Muscle of leg (tissue), 11 donors: ENCODE data around the gene RHD. TPM values are rescaled to one million over a fixed set of nuclear protein-coding genes. Genes with fewer than 3 reads are reported as not detected.
"Not testable (repeated sequence)": the region's sequence is repeated elsewhere in the genome, so short reads cannot be mapped to it uniquely, and the experiment has no call there.

Experiments used
- DNase-seq: peaks from one replicate; pipeline ENCODE4 v3.0.0; 2013
- H3K27ac ChIP-seq: one replicate; pipeline ENCODE4 v1.5.1; 2013; ENCODE audit warnings: mild to moderate bottlenecking, low read length, control low read depth
- H3K27me3 ChIP-seq: one replicate; pipeline ENCODE4 v1.6.1; 2013; ENCODE audit warnings: low read length; ENCODE audit not compliant: control insufficient read depth, insufficient read depth
- H3K36me3 ChIP-seq: one replicate; pipeline ENCODE4 v1.6.1; 2013; ENCODE audit warnings: low read length; ENCODE audit not compliant: control insufficient read depth, insufficient read depth
- H3K4me1 ChIP-seq: one replicate; pipeline ENCODE4 v1.6.1; 2013; ENCODE audit warnings: low read length; ENCODE audit not compliant: control insufficient read depth, insufficient read depth
- H3K4me3 ChIP-seq: one replicate; pipeline ENCODE4 v1.5.1; 2013; ENCODE audit warnings: low read length, control low read depth
- H3K9me3 ChIP-seq: replicated peaks from 2 replicates; pipeline ENCODE4 v1.6.1; 2013; ENCODE audit warnings: low read depth, low read length; ENCODE audit not compliant: control insufficient read depth
- WGBS: methylation state at CpG from one replicate; pipeline ENCODE4 v1.1.5; 2013; ENCODE audit warnings: missing lambda C conversion rate; ENCODE audit not compliant: insufficient coverage; 5-methylcytosine and 5-hydroxymethylcytosine counted together
- polyA plus RNA-seq, 8 donors: library from polyadenylated mRNA; unstranded; fragments of 120-200 nt; gene quantifications; one replicate each; pipeline versions ENCODE4 v1.2.1 to v1.2.3, GENCODE V29; 2013; ENCODE audit warnings: inconsistent platforms in 1 of 8, low replicate concordance in 1 of 8; ENCODE audit not compliant: insufficient read length in 8 of 8, insufficient read depth in 1 of 8
- total RNA-seq: library from RNA; stranded (reverse); fragments of 120-200 nt; gene quantifications from one replicate; pipeline ENCODE4 v1.2.4, GENCODE V29; 2013

RHD gene
- total and polyA plus RNA-seq, 9 donors: 0.15 to 1.2 (median 0.48) TPM

GRCh38 chr1:25279693-25280111, 7.4 kb downstream of the RHD start:
- not testable (repeated sequence) for DNase-seq, H3K4me3 ChIP-seq, H3K27me3 ChIP-seq, H3K9me3 ChIP-seq, H3K36me3 ChIP-seq, H3K27ac ChIP-seq, H3K4me1 ChIP-seq
- no CpG with 5 or more reads among the region's 5 CpGs for WGBS

GRCh38 chr1:25285862-25286261, 13.6 kb downstream of the RHD start:
- DNase-seq, H3K4me1 ChIP-seq, H3K36me3 ChIP-seq, H3K9me3 ChIP-seq, H3K27ac ChIP-seq, H3K4me3 ChIP-seq, H3K27me3 ChIP-seq: not testable (repeated sequence)
- no CpG with 5 or more reads among the region's 3 CpGs for WGBS

- WGBS: no CpG with 5 or more reads among the region's 6 CpGs
- DNase-seq: not testable (repeated sequence)
These were observed 14.9 kb downstream of the RHD start for GRCh38 chr1:25287164-25287563.

GRCh38 chr1:25288573-25289101, 16.3 kb downstream of the RHD start:
- not testable (repeated sequence) for H3K9me3 ChIP-seq, H3K4me1 ChIP-seq, H3K36me3 ChIP-seq, DNase-seq, H3K4me3 ChIP-seq, H3K27me3 ChIP-seq, H3K27ac ChIP-seq
- WGBS: no CpG with 5 or more reads among the region's 8 CpGs

More at GRCh38 chr1:25287164-25287563, 14.9 kb downstream of the RHD start:
- H3K4me1 ChIP-seq, H3K27ac ChIP-seq, H3K4me3 ChIP-seq, H3K9me3 ChIP-seq, H3K36me3 ChIP-seq, H3K27me3 ChIP-seq: not testable (repeated sequence)

GRCh38 chr1:25290043-25290442, 17.7 kb downstream of the RHD start:
- H3K27ac ChIP-seq, H3K4me3 ChIP-seq, DNase-seq, H3K36me3 ChIP-seq, H3K27me3 ChIP-seq, H3K9me3 ChIP-seq, H3K4me1 ChIP-seq: not testable (repeated sequence)
- no CpG with 5 or more reads among the region's 6 CpGs for WGBS

GRCh38 chr1:25293426-25293825, 21.1 kb downstream of the RHD start:
- not testable (repeated sequence) for H3K27ac ChIP-seq, H3K36me3 ChIP-seq, H3K4me3 ChIP-seq, H3K4me1 ChIP-seq, DNase-seq, H3K9me3 ChIP-seq, H3K27me3 ChIP-seq
- WGBS: no CpG with 5 or more reads among the region's 2 CpGs

DNA sequence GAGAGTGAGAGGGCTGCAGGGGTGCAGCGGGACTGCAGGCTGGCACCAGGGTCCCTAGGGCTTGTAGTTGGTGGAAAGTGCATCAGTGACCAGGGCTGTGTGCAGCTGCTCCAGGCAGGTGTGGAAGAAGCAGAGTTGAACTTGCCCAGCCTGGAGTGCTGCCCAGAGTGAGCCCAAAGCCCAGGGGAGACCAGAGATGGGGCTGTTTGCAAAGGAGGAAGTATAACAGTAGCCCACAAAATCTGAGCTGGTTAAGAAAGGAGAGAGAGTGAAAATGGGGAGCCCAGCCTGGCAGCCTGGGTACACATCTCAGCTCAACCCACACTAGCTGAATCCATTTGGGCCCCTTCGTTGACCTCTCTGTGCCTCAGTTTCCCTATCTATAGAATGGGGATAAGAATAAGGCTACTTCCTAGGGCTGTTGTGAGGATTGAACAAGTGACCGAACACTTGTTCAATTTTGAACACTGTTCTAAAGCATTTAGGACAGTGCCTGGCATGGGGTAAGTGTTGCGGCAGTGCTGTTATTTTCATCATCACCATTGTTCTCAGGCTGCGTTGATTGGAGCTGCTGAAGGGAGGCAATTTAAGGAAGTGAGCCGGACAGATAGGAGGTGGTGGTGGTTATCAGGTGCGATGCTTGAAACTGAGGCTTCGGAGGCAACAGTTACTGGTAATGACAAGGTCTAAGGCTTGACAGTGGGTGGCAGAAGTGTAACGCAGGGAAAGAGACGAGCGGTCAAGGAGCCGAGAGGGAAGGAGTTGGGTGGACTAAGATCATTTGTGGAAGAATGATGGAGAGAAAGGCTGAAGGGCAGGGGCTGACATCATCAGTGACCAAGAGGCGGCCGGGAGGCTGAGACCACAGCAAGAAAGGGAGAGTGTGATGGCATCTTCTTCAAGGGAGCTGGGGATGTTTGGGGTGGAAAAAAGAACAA, 22.8 kb downstream of the RHD start:
- H3K27ac ChIP-seq, H3K4me1 ChIP-seq, H3K36me3 ChIP-seq, H3K27me3 ChIP-seq, H3K9me3 ChIP-seq, DNase-seq, H3K4me3 ChIP-seq: not testable (repeated sequence)
- WGBS: no CpG with 5 or more reads among the region's 14 CpGs

DNA sequence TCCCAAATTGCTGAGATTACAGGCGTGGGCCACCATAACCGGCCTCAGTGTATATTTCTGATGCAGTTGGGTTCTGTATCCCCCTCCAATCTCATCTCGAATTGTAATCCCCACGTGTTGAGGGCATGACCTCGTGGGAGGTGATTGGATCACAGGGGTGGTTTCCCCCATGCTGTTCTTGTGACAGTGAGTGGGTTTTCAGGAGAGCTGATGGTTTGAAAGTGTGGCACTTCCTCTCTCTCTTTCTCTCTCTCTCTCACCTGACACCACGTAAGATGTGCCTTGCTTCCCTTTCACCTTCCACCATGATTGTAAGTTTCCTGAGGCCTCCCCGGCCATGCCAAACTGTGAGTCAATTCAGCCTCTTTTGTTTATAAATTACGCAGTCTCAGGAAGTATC, 24.2 kb downstream of the RHD start:
- not testable (repeated sequence) for DNase-seq, H3K27ac ChIP-seq, H3K36me3 ChIP-seq, H3K27me3 ChIP-seq, H3K4me3 ChIP-seq, H3K9me3 ChIP-seq, H3K4me1 ChIP-seq
- no CpG with 5 or more reads among the region's 8 CpGs for WGBS

GRCh38 chr1:25300729-25301128, 28.4 kb downstream of the RHD start:
- not testable (repeated sequence) for DNase-seq, H3K27me3 ChIP-seq, H3K27ac ChIP-seq, H3K4me1 ChIP-seq, H3K9me3 ChIP-seq, H3K36me3 ChIP-seq, H3K4me3 ChIP-seq
- WGBS: no CpG with 5 or more reads among the region's 9 CpGs

GRCh38 chr1:25302330-25302729, 30.0 kb downstream of the RHD start:
- not testable (repeated sequence) for H3K36me3 ChIP-seq, H3K4me1 ChIP-seq, H3K4me3 ChIP-seq, H3K27ac ChIP-seq, H3K9me3 ChIP-seq, H3K27me3 ChIP-seq, DNase-seq
- no CpG with 5 or more reads among the region's 3 CpGs for WGBS
